H1 (cell line): ENCODE data around the gene IP6K3. TPM values are rescaled to one million over a fixed set of nuclear protein-coding genes. Genes with fewer than 3 reads are reported as not detected.

Experiments used
- ASH2L ChIP-seq: fragments of 200-600, 300-600 bp; sonication (generic); IDR thresholded peaks from one replicate; pipeline ENCODE4 v1.7.1; 2017; ENCODE audit warnings: low read length
- CHD7 ChIP-seq: fragments of 300-600 bp; sonication (generic); IDR thresholded peaks from 2 replicates; pipeline ENCODE4 v1.7.1; 2012; ENCODE audit warnings: low read length, moderate library complexity, mild to moderate bottlenecking, inconsistent platforms; ENCODE audit not compliant: insufficient replicate concordance
- E2F6 ChIP-seq: IDR thresholded peaks from 2 replicates; pipeline ENCODE4 v1.6.1; 2012; ENCODE audit warnings: inconsistent platforms
- JUND ChIP-seq: IDR thresholded peaks from 2 replicates; pipeline ENCODE4 v1.6.1; 2011; ENCODE audit warnings: mild to moderate bottlenecking, improper control_type of control experiment, low read length
- POLR2AphosphoS5 ChIP-seq: IDR thresholded peaks from 2 replicates; pipeline ENCODE4 v1.6.1; 2011; ENCODE audit warnings: low read depth, low read length
- SIX5 ChIP-seq: IDR thresholded peaks from 2 replicates; pipeline ENCODE4 v1.6.1; 2011; ENCODE audit warnings: mild to moderate bottlenecking, low read depth, low read length
- polyA plus RNA-seq, 7 experiments: library from polyadenylated mRNA; depleted of rRNA in 3 of 7; stranded (reverse) in 5 of 7; unstranded in 2 of 7; fragments of >200 nt in 5 of 7; fragments of 200-250 nt in 2 of 7; gene quantifications; 1 replicate in 5 of 7; 2 replicates in 1 of 7; 4 replicates in 1 of 7; pipeline versions ENCODE4 v1.2.1 to v1.2.3, GENCODE V29; 2011 to 2013; ENCODE audit warnings: missing spikeins in 2 of 7, mixed read lengths in 2 of 7
- total RNA-seq: library from RNA; stranded (reverse); fragmentation: NEBNext Ultra II Directional; extraction: Animal tissue kit (Norgen Biotek cat#: 25700); gene quantifications from 2 replicates; pipeline ENCODE4 v1.2.1, GENCODE V29; 2021

Gene IP6K3
- total and polyA plus RNA-seq, 2 of the 8 experiments (the other 6 are each of a cell fraction or from before 2014, with no cell fraction given) = 0.22 to 0.73 TPM

GRCh38 chr6:33705955-33706725, 40.6 kb downstream of the IP6K3 start (continued):
- no peak for TF ChIP-seq CHD7
- TF ChIP-seq ASH2L = no peak
- no peak for TF ChIP-seq SIX5
- no peak for TF ChIP-seq E2F6
- no peak for TF ChIP-seq JUND
- no peak for TF ChIP-seq POLR2AphosphoS5
